Neural cell (in vitro differentiated cells): ENCODE results near the gene CDKN2AIPNL. TPM values are rescaled to one million over a fixed set of nuclear protein-coding genes. Genes with fewer than 3 reads are reported as not detected.

Experiments used
- H2AFZ ChIP-seq: fragments of 200-600, 300-800 bp; sonication (generic), shearing (Covaris generic); 2 replicates; pipeline ENCODE4 v1.6.0; 2014; ENCODE audit warnings: low read depth, mild to moderate bottlenecking, antibody characterized with exemption, low read length, moderate library complexity
- H3F3A ChIP-seq: fragments of 200-600 bp; shearing (Covaris generic); 2 replicates; pipeline ENCODE4 v1.6.1; 2016; ENCODE audit warnings: mild to moderate bottlenecking, moderate library complexity, mixed read lengths, antibody characterized with exemption, low read length; ENCODE audit not compliant: insufficient read depth, poor library complexity, severe bottlenecking
- H3K27ac ChIP-seq: fragments of 200-600, 300-800 bp; sonication (generic), shearing (Covaris generic); 2 replicates; pipeline ENCODE4 v1.5.1; 2014; ENCODE audit warnings: mild to moderate bottlenecking, low read length, moderate library complexity
- H3K27me3 ChIP-seq: fragments of 300-800, 200-600 bp; sonication (generic), shearing (Covaris generic); 2 replicates; pipeline ENCODE4 v1.6.0; 2014; ENCODE audit warnings: mild to moderate bottlenecking, low read depth, low read length, moderate library complexity; ENCODE audit not compliant: insufficient read depth
- H3K36me3 ChIP-seq: fragments of 300-800, 200-600 bp; sonication (generic), shearing (Covaris generic); 2 replicates; pipeline ENCODE4 v1.5.1; 2014; ENCODE audit warnings: mild to moderate bottlenecking, antibody characterized with exemption, low read length, moderate library complexity; ENCODE audit not compliant: insufficient read depth
- H3K4me2 ChIP-seq: fragments of 300-800, 200-600 bp; sonication (generic), shearing (Covaris generic); 2 replicates; pipeline ENCODE4 v1.6.0; 2014; ENCODE audit warnings: mild to moderate bottlenecking, low read length
- H3K4me3 ChIP-seq: fragments of 300-800, 200-600 bp; sonication (generic), shearing (Covaris generic); 2 replicates; pipeline ENCODE4 v1.5.1; 2014; ENCODE audit warnings: mild to moderate bottlenecking, low read length, moderate library complexity
- H3K79me2 ChIP-seq: fragments of 200-600 bp; shearing (Covaris generic); replicated peaks from 2 replicates; pipeline ENCODE4 v1.6.0; 2014; ENCODE audit warnings: mild to moderate bottlenecking, low read length, moderate library complexity; ENCODE audit not compliant: insufficient read depth
- H3K9ac ChIP-seq: fragments of 300-800, 200-600 bp; sonication (generic), shearing (Covaris generic); 2 replicates; pipeline ENCODE4 v1.6.1; 2016; ENCODE audit warnings: mild to moderate bottlenecking, low read length, mixed read lengths
- H3K9me2 ChIP-seq: fragments of 200-600 bp; shearing (Covaris generic); 2 replicates; pipeline ENCODE4 v1.6.1; 2016; ENCODE audit warnings: mild to moderate bottlenecking, low read length, mixed read lengths; ENCODE audit not compliant: insufficient read depth
- H3K9me3 ChIP-seq: fragments of 200-600, 300-800 bp; sonication (generic), shearing (Covaris generic); 2 replicates; pipeline ENCODE4 v1.6.1; 2016; ENCODE audit warnings: mild to moderate bottlenecking, mixed run types, low read length, moderate library complexity, mixed read lengths
- H4K20me1 ChIP-seq: fragments of 200-600 bp; shearing (Covaris generic); 2 replicates; pipeline ENCODE4 v1.6.1; 2016; ENCODE audit warnings: mild to moderate bottlenecking, mixed run types; ENCODE audit not compliant: insufficient read depth
- CTCF ChIP-seq: fragments of 450-650 bp; IDR thresholded peaks from 2 replicates; pipeline ENCODE4 v1.5.1; 2014; ENCODE audit warnings: antibody characterized with exemption, mild to moderate bottlenecking, moderate library complexity; ENCODE audit not compliant: poor library complexity, severe bottlenecking
- EP300 ChIP-seq: fragments of 450-650 bp; conservative IDR thresholded peaks from 2 replicates; pipeline ENCODE4 v1.6.1; 2014; ENCODE audit warnings: antibody characterized with exemption, mild to moderate bottlenecking, moderate library complexity; ENCODE audit not compliant: poor library complexity, severe bottlenecking
- EZH2 ChIP-seq: fragments of 200-600, 300-800 bp; shearing (Covaris generic), sonication (generic); IDR thresholded peaks from 2 replicates; pipeline ENCODE4 v1.6.1; 2014; ENCODE audit warnings: antibody characterized with exemption, low read length, borderline replicate concordance, mild to moderate bottlenecking; ENCODE audit not compliant: insufficient read depth, poor library complexity, severe bottlenecking
- MXI1 ChIP-seq: fragments of 450-650 bp; conservative IDR thresholded peaks from 2 replicates; pipeline ENCODE4 v1.6.1; 2014; ENCODE audit warnings: antibody characterized with exemption, mild to moderate bottlenecking; ENCODE audit not compliant: poor library complexity, severe bottlenecking
- POLR2AphosphoS5 ChIP-seq: IDR thresholded peaks from 2 replicates; pipeline ENCODE4 v1.6.1; 2012
- RAD21 ChIP-seq: fragments of 450-650 bp; conservative IDR thresholded peaks from 2 replicates; pipeline ENCODE4 v1.6.1; 2014; ENCODE audit warnings: antibody characterized with exemption, mild to moderate bottlenecking, moderate library complexity
- REST ChIP-seq: IDR thresholded peaks from 2 replicates; pipeline ENCODE4 v1.6.1; 2012; ENCODE audit warnings: borderline replicate concordance
- SMC3 ChIP-seq: fragments of 450-650 bp; conservative IDR thresholded peaks from 2 replicates; pipeline ENCODE4 v1.6.1; 2014; ENCODE audit warnings: antibody characterized with exemption, mild to moderate bottlenecking, moderate library complexity; ENCODE audit not compliant: poor library complexity
- TAF1 ChIP-seq: IDR thresholded peaks from 2 replicates; pipeline ENCODE4 v1.6.1; 2012; ENCODE audit warnings: low read depth
- polyA plus RNA-seq: library from polyadenylated mRNA; depleted of rRNA; stranded (reverse); fragments of >200 nt; gene quantifications from 2 replicates; pipeline ENCODE4 v1.2.3, GENCODE V29; 2014

CDKN2AIPNL gene
- polyA plus RNA-seq, 1 donor from 2014 or later = 78.4 TPM

- no peak for TF ChIP-seq POLR2AphosphoS5
- no peak for TF ChIP-seq SMC3
- no peak for TF ChIP-seq MXI1
- TF ChIP-seq EZH2 = no peak
- no peak for TF ChIP-seq TAF1
- no peak for TF ChIP-seq RAD21
- no peak for TF ChIP-seq EP300
- TF ChIP-seq CTCF = no peak
- no peak for TF ChIP-seq REST
- Histone ChIP-seq H3K36me3 (no peaks in the 10 kb centered on the region), H3F3A (no peaks in the 10 kb centered on the region)
Measured at GRCh38 chr5:134418958-134419357, 7.3 kb upstream of the CDKN2AIPNL start.

GRCh38 chr5:134417707-134418106 is 6.0 kb upstream of the CDKN2AIPNL start:
- no peaks in the 10 kb centered on the region for H4K20me1 ChIP-seq
- no peaks in the 10 kb centered on the region for H3K9me3 ChIP-seq
- H3K27ac ChIP-seq = no peak overlapping the region
- H3K27me3 ChIP-seq = no peaks in the 10 kb centered on the region
- H3K9me2 ChIP-seq = no peaks in the 10 kb centered on the region
- TF ChIP-seq POLR2AphosphoS5 (no peak), REST (no peak), SMC3 (no peak), EZH2 (no peak), EP300 (no peak), MXI1 (no peak)
- no peak overlapping the region for H3K9ac ChIP-seq
- H3K4me2 ChIP-seq = no peak overlapping the region
- H3K79me2 ChIP-seq = no peaks in the 10 kb centered on the region
- H3K4me3 ChIP-seq = no peak overlapping the region
- H2AFZ ChIP-seq = no peak overlapping the region
- no peaks in the 10 kb centered on the region for H3F3A ChIP-seq
- no peaks in the 10 kb centered on the region for H3K36me3 ChIP-seq

More at GRCh38 chr5:134418958-134419357, 7.3 kb upstream of the CDKN2AIPNL start:
- H3K9me3 ChIP-seq = no peaks in the 10 kb centered on the region
- no peak overlapping the region for H2AFZ ChIP-seq
- no peaks in the 10 kb centered on the region for H4K20me1 ChIP-seq
- H3K4me2 ChIP-seq = no peak overlapping the region
- no peak overlapping the region for H3K4me3 ChIP-seq
- no peaks in the 10 kb centered on the region for H3K9me2 ChIP-seq
- H3K27me3 ChIP-seq = no peaks in the 10 kb centered on the region
- no peak overlapping the region for H3K27ac ChIP-seq
- H3K79me2 ChIP-seq = no peaks in the 10 kb centered on the region
- H3K9ac ChIP-seq = no peak overlapping the region
